A375 (cell line): ENCODE measurements around the gene PDIA6. TPM values are rescaled to one million over a fixed set of nuclear protein-coding genes. Genes with fewer than 3 reads are reported as not detected.

Experiments
- small RNA-seq: library from RNA; depleted of rRNA; stranded (forward); fragments of <200 nt; gene quantifications from one replicate; pipeline ENCODE3, GENCODE V24; 2014
- total RNA-seq: library from RNA; depleted of rRNA; stranded (reverse); fragments of >200 nt; shearing (Covaris generic); gene quantifications from 2 replicates; pipeline ENCODE4 v1.2.3, GENCODE V29; 2014; rRNA removed

The PDIA6 gene, protein sequence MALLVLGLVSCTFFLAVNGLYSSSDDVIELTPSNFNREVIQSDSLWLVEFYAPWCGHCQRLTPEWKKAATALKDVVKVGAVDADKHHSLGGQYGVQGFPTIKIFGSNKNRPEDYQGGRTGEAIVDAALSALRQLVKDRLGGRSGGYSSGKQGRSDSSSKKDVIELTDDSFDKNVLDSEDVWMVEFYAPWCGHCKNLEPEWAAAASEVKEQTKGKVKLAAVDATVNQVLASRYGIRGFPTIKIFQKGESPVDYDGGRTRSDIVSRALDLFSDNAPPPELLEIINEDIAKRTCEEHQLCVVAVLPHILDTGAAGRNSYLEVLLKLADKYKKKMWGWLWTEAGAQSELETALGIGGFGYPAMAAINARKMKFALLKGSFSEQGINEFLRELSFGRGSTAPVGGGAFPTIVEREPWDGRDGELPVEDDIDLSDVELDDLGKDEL
- 207 and 241 TPM in 2 replicates for total RNA-seq

DNA sequence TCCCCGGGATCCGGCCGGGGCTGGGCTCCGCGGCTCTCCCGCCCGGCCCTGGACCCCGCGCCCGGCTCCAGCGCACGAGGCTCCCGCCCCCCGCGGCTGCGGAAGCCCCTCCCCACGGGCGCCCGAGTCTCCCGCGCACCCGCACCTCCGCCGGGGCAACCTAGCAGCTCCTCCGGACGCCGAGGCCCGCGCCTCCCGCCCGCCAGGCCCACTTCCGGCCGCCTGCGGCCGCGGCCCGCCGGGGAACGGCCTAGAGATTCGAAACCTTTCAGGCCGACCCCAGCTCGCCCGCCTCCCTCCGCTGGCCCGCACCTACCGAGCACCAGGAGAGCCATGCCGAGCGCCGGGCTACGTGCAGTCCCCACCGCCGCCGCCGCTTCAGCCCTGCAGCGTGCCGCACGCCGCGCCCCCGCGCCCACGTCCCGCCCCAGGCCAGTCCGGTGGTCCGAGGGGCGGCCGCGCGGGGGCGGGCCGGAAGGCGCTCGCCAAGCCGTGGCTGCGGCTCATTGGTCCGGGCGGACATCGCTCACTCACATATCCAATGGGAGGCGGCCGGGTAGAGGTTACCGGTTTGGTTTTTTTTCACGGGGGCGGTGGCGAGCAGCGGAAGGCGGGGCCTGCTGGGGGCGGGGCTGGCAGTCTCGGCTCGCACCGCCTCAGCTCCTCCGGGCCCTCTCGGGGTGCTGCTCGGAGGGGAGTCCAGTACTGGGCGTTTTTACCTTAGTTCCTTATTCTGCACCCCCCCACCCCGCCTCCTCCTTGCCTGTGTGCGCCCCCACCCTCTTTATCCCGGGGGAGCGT is at the start of gene PDIA6:
Gene PDIA6 (minus strand): TSS at position 424 of the 801 bp plus-strand sequence. CDS start 89 bp downstream, at position 335.

Small RNA genes lying within 50 kb of the gene (small RNA-seq; reads per million reads assigned to genes)
- gene RNU7-138P (not detected), gene RNU7-176P (not detected)

Other genes with a start within 250 kb of the PDIA6 start
- gene NOL10, start 122.8 kb downstream of the PDIA6 start, total RNA-seq: 38.6 and 46.4 TPM in 2 replicates
- gene ATP6V1C2, start 91.2 kb downstream of the PDIA6 start, total RNA-seq: 0.13 and 0.60 TPM in 2 replicates
- gene KCNF1, start 99.1 kb upstream of the PDIA6 start, total RNA-seq: not detected in 2 replicates